HL-60/S4 (cell line): ENCODE measurements around the gene TTC17.
"Not testable (repeated sequence)": the region's sequence is repeated elsewhere in the genome, so short reads cannot be mapped to it uniquely, and the experiment has no call there.

ENCODE experiments used
- in situ Hi-C: fragments of 300-500 bp; cut with MboI; formaldehyde crosslinking; loops from 2 replicates; pipeline ENCODE4 v1.14.3; 2022; ENCODE audit warnings: low sequenced_read_pairs

Gene TTC17

GRCh38 chr11:43440486-43440885 is 81.8 kb downstream of the TTC17 start:
- in situ Hi-C loops = no loop called here

- in situ Hi-C loops = no loop called here
Measured at GRCh38 chr11:43443811-43444210, 85.1 kb downstream of the TTC17 start.

- in situ Hi-C loops = no loop called here
Measured at GRCh38 chr11:43447151-43447550, 88.4 kb downstream of the TTC17 start.

- in situ Hi-C loops = no loop called here
Measured at GRCh38 chr11:43458486-43458885, 99.8 kb downstream of the TTC17 start.

- in situ Hi-C loops = no loop called here
Measured at GRCh38 chr11:43459246-43459645, 100.5 kb downstream of the TTC17 start.

- in situ Hi-C loops = no loop called here
Measured at GRCh38 chr11:43462359-43462758, 103.6 kb downstream of the TTC17 start.

GRCh38 chr11:43467958-43468357 is 109.2 kb downstream of the TTC17 start:
- in situ Hi-C loops = no loop called here

GRCh38 chr11:43477491-43477890 is 118.8 kb downstream of the TTC17 start:
- in situ Hi-C loops = not testable (repeated sequence)

GRCh38 chr11:43486141-43486540 is 127.4 kb downstream of the TTC17 start:
- in situ Hi-C loops = no loop called here

GRCh38 chr11:43489869-43490465 is 131.2 kb downstream of the TTC17 start:
- in situ Hi-C loops = no loop called here

- in situ Hi-C loops = no loop called here
Measured at GRCh38 chr11:43492701-43493100, 134.0 kb downstream of the TTC17 start.

- in situ Hi-C loops = no loop called here
Measured at GRCh38 chr11:43493431-43493830, 134.7 kb downstream of the TTC17 start.

GRCh38 chr11:43497144-43497543 is 138.4 kb downstream of the TTC17 start:
- in situ Hi-C loops = no loop called here

- in situ Hi-C loops = no loop called here
Measured at GRCh38 chr11:43498561-43498960, 139.8 kb downstream of the TTC17 start.

GRCh38 chr11:43503417-43503816 is 144.7 kb downstream of the TTC17 start:
- in situ Hi-C loops = no loop called here

- in situ Hi-C loops = no loop called here
Measured at GRCh38 chr11:43504316-43504950, 145.7 kb downstream of the TTC17 start.

- in situ Hi-C loops = no loop called here
Measured at GRCh38 chr11:43505171-43505570, 146.5 kb downstream of the TTC17 start.

GRCh38 chr11:43507171-43507570 is 148.5 kb downstream of the TTC17 start:
- in situ Hi-C loops = no loop called here

GRCh38 chr11:43508511-43508918 is 149.8 kb downstream of the TTC17 start:
- in situ Hi-C loops = no loop called here

- in situ Hi-C loops = no loop called here
Measured at GRCh38 chr11:43511959-43512358, 153.2 kb downstream of the TTC17 start.

GRCh38 chr11:43515090-43515489 is 156.4 kb downstream of the TTC17 start:
- in situ Hi-C loops = no loop called here

GRCh38 chr11:43516316-43516850 is 157.7 kb downstream of the TTC17 start:
- in situ Hi-C loops = no loop called here

GRCh38 chr11:43517518-43517917 is 158.8 kb downstream of the TTC17 start:
- in situ Hi-C loops = no loop called here
